T-helper 17 cell (primary cell): Measurements from ENCODE around the gene ZNF816. TPM values are rescaled to one million over a fixed set of nuclear protein-coding genes. Genes with fewer than 3 reads are reported as not detected.
"Not testable (repeated sequence)": the region's sequence is repeated elsewhere in the genome, so short reads cannot be mapped to it uniquely, and the experiment has no call there.

ENCODE experiments used
- ATAC-seq: fragments of 150-1000 bp; cut with Tn5 transposase; 2 replicates; pipeline ENCODE4 v1.10.0; 2021; ENCODE audit warnings: mild to moderate bottlenecking, moderate library complexity
- DNase-seq, 3 donors: peaks; one replicate each; pipeline versions ENCODE4 v3.0.0 to v3.0.0-alpha.2; 2020 to 2021
- H3K9me3 ChIP-seq: one replicate; pipeline ENCODE4 v1.7.0; 2013; ENCODE audit warnings: low read length, mild to moderate bottlenecking; ENCODE audit not compliant: control insufficient read depth, poor library complexity, severe bottlenecking
- H3K27ac Mint-ChIP-seq: one replicate; pipeline ENCODE4 v1.8.0; 2022; ENCODE audit warnings: mild to moderate bottlenecking, moderate library complexity, mixed read lengths
- H3K27me3 Mint-ChIP-seq: one replicate; pipeline ENCODE4 v1.8.0; 2022; ENCODE audit warnings: mixed read lengths
- H3K36me3 Mint-ChIP-seq: one replicate; pipeline ENCODE4 v1.8.0; 2022; ENCODE audit warnings: low read depth, mixed read lengths
- H3K4me1 Mint-ChIP-seq: one replicate; pipeline ENCODE4 v1.8.0; 2022; ENCODE audit warnings: mild to moderate bottlenecking, mixed read lengths
- H3K4me3 Mint-ChIP-seq: one replicate; pipeline ENCODE4 v1.8.0; 2022; ENCODE audit warnings: mild to moderate bottlenecking, moderate library complexity, mixed read lengths
- total RNA-seq, 4 donors: library from RNA in 2 of 4; stranded (reverse) in 2 of 4; gene quantifications; one replicate each; pipeline ENCODE4 v1.2.3 and lab custom pipeline; 2022 to 2026

ZNF816 gene
- total RNA-seq, 2 donors from 2014 or later: 3.5 to 4.8 TPM

DNA sequence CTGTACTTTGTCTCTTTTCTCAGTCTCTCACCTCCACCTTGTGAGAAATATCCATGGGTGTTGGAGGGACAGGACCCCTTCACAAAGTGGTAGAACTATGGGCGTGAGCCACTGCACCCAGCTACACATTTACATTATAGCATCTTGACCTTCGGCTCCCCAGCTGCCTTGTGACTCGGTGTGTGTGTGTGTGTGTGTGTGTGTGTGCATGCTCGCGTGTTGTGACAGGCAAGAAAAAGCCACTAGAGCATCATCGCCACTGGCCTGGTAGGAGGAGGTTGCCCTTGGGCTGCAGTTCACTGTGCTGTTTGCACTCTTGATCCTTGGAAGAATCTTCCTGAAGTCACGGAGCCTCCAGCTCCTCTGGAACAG lies 25.7 kb downstream of the ZNF816 start:
- DNase-seq (no peak), ATAC-seq (no peak)
- peaks cover 14% of the 10 kb centered on the region for H3K4me1 Mint-ChIP-seq
- no peak overlapping the region for H3K4me3 Mint-ChIP-seq
- peaks cover 6% of the 10 kb centered on the region for H3K36me3 Mint-ChIP-seq
- no peak overlapping the region for H3K27ac Mint-ChIP-seq
- no peaks in the 10 kb centered on the region for H3K27me3 Mint-ChIP-seq
- H3K9me3 ChIP-seq: no peaks in the 10 kb centered on the region

DNA sequence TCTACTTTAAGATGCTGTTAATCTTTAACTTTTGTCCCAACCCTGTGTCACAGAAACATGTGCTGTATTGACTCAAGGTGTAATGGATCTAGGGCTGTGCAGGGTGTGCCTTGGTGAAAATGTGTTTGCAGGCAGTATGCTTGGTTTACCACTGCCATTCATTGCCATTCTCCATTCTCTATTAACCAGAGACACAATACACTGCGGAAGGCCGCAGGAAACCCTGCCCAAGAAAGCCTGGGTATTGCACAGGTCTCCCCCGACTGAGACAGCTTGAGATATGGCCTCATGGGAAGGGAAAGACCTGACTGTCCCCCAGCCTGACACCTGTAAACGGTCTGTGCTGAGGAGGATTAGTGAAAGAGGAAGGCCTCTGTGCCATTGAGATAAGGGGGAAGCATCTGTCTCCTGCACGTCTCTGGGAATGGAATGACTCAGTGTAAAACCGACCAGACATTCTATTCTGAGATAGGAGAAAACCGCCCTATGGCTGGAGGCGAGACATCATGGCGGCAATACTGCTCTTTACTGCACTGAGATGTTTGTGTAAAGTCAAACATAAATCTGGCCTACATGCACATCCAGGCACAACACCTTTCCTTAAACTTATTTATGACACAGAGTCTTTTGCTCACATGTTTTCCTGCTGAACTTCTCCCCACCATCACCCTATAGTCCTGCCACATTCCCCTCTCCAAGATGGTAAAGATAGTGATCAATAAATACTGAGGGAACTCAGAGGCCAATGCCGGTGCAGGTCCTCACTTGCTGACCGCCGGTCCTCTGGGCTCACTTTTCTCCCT lies 26.3 kb downstream of the ZNF816 start:
- Mint-ChIP-seq H3K4me1 (peaks cover 8% of the 10 kb centered on the region), H3K36me3 (peaks cover 5% of the 10 kb centered on the region), H3K27me3 (no peaks in the 10 kb centered on the region), H3K27ac (no peak overlapping the region), H3K4me3 (no peak overlapping the region)
- DNase-seq (no peak), ATAC-seq (no peak)
- no peaks in the 10 kb centered on the region for H3K9me3 ChIP-seq

- peaks cover 3% of the 10 kb centered on the region for H3K36me3 Mint-ChIP-seq
- H3K4me3 Mint-ChIP-seq: no peak overlapping the region
- no peaks in the 10 kb centered on the region for H3K9me3 ChIP-seq
- peaks cover 6% of the 10 kb centered on the region for H3K4me1 Mint-ChIP-seq
- no peak overlapping the region for H3K27ac Mint-ChIP-seq
- DNase-seq (no peak), ATAC-seq (no peak)
- no peaks in the 10 kb centered on the region for H3K27me3 Mint-ChIP-seq
These were observed 27.2 kb downstream of the ZNF816 start for GRCh38 chr19:52935434-52935833.

DNA sequence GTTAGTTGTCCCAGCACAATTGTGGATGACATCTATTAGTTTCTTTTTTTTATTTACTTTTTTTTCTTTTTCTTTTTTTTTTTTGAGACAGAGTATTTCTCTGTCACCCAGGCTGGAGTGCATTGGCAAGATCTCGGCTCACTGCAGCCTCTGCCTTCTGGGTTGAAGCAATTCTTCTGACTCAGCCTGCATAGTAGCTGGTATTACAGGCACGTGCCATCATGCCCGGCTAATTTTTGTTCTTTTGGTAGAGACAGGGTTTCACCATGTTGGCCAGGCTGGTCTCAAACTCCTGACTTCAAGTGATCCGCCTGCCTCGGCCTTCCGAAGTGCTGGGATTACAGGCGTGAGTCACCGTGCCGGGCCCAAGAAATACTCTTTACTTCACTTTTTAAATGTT lies 38.0 kb downstream of the ZNF816 start:
- not testable (repeated sequence) for H3K27me3 Mint-ChIP-seq, H3K4me3 Mint-ChIP-seq, H3K9me3 ChIP-seq, DNase-seq, ATAC-seq, H3K27ac Mint-ChIP-seq
- Mint-ChIP-seq H3K36me3 (peaks cover 11% of the 10 kb centered on the region), H3K4me1 (peaks cover 19% of the 10 kb centered on the region)

DNA sequence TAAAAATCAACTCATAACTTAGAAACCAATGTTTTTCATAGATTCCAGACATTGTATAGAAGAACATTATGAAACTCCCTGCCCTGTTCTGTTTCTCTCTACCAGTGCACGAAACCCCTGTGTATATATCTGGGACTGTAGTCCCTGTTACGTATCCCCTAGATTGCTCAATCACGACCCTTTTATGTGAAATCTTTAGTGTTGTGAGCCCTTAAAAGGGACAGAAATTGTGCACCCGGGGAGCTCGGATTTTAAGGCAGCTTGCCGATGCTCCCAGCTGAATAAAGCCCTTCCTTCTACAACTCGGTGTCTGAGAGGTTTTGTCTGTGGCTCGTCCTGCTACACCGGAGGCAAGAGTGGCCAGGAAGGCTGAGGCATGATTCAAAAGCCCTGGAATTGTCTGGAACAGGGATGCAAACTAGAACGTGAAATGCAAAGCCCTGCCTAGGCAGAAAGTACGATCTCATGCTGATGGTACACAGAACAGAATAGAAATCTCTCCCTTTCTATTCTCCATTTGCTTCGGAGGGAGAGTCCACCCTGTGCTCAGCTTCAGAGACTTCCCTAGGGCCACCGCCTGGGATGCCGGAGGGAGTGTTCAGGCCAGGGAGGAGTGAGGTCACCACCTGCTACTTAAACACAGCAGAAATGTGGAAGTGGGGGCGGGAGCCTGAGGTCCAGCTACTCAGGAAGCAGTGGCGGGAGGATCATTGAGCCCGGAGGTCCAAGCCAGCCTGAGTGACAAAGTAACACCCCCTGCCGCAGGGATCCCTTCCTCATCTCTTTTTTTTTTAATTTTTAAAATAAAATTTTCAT lies 38.7 kb downstream of the ZNF816 start:
- Mint-ChIP-seq H3K4me3 (peak overlapping the region; percentile 87), H3K36me3 (peaks cover 8% of the 10 kb centered on the region), H3K4me1 (peaks cover 19% of the 10 kb centered on the region), H3K27me3 (no peaks in the 10 kb centered on the region), H3K27ac (peak overlapping the region; percentile 92)
- no peaks in the 10 kb centered on the region for H3K9me3 ChIP-seq
- ATAC-seq (no peak), DNase-seq (no peak)

DNA sequence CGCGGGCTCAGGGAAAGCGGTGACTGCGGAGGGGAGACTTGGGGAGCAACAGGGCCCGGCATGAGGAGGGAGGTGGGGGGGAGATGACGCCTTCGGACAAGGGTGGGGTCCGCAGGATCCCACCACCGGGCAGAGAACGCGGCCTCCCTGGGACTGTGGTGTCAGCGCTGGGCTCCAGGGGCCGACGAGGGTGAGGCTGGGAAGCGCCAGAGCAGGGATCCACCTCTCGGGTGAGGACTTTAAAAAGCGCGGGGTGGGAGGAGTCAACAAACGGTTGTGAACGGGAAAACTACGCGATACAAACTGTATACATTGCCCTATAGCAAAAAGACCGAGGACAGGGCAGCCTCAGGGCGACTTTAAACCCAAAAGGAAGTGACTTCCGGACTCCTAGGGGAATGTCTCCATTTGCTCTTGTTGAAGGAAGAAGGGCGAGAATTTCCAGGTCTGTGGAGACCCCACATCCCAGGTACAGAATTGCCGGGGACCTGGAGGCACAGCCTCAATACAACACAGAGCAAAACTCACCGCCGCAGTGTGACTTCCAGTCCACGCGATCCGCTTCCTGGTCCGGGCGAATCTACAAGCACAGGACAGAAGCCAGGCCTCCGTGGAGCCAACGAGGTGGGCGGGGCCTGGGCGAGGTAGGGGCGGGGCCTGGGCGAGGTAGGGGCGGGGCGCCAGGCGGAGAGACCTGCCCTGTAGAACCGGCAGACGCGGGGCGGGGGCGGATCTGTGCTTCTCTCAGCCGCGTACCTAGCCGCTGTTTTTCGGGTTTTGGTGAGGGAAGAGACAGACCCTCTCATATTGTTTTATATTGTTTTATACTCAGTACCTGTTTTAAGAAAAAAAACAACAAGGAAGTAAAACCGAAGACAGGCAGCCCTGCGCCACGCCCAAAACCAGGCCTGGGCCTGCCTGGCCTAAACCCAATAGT lies 39.6 kb downstream of the ZNF816 start, which contains the start of gene ZNF888:
TSS of gene ZNF888 (minus strand) at position 588 of the 937 bp plus-strand sequence. CDS start 5,555 bp downstream, outside the sequence.
- ATAC-seq (peak; percentile 100), DNase-seq (peak; percentile 74 to 83 (median 82))
- H3K4me1 Mint-ChIP-seq: peaks cover 19% of the 10 kb centered on the region
- H3K36me3 Mint-ChIP-seq: peaks cover 8% of the 10 kb centered on the region
- H3K9me3 ChIP-seq: no peaks in the 10 kb centered on the region
- H3K4me3 Mint-ChIP-seq: peak within 1 kb of the TSS; percentile 87
- H3K27me3 Mint-ChIP-seq: no peaks in the 10 kb centered on the region
- H3K27ac Mint-ChIP-seq: peak within 1 kb of the TSS; percentile 92

GRCh38 chr19:52917531-52917930 lies 45.1 kb downstream of the ZNF816 start:
- Mint-ChIP-seq H3K4me1 (peaks cover 12% of the 10 kb centered on the region), H3K36me3 (peaks cover 8% of the 10 kb centered on the region), H3K27ac (no peak overlapping the region), H3K4me3 (no peak overlapping the region), H3K27me3 (no peaks in the 10 kb centered on the region)
- H3K9me3 ChIP-seq: no peaks in the 10 kb centered on the region
- ATAC-seq (no peak), DNase-seq (no peak)

- ATAC-seq: no peak
- Mint-ChIP-seq H3K4me3 (no peak overlapping the region), H3K27ac (no peak overlapping the region), H3K4me1 (no peaks in the 10 kb centered on the region), H3K27me3 (no peaks in the 10 kb centered on the region), H3K36me3 (peaks cover 3% of the 10 kb centered on the region)
- DNase-seq: no peak
- H3K9me3 ChIP-seq: peaks cover 6% of the 10 kb centered on the region
These were observed 52.0 kb downstream of the ZNF816 start for GRCh38 chr19:52910648-52911047.

DNA sequence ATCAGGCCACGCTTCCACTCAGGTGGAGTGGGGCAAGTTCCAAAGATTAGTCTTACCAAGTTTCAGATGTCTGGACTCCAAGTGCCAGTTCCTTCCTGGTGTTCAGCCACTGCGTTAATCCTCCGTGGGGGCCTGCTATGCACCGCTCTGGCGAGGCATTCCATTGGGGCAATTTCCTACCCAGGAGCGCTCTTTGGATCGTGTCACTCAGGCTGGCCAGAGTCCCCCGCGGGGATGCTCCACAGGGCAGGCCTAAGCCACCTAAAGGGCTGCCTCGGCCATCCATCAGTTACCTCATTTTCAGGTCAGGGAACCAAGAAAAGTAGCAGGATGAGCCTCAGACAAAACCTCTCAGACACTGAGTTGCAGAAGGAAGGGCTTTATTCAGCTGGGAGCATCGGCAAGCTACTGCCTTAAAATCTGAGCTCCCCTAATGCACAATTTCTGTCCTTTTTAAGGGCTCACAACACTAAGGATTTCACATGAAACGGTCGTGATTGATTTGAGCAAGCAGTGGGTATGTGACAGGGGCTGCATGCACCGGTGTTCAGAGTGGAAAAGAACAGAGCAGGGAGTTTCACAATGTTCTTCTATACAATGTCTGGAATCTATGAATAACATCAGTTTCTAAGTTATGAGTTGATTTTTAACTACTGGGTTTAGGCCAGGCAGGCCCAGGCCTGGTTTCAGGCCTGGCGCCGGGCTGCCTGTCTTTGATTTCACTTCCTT lies 58.5 kb downstream of the ZNF816 start:
- H3K27ac Mint-ChIP-seq, ATAC-seq, H3K4me1 Mint-ChIP-seq, H3K36me3 Mint-ChIP-seq, H3K9me3 ChIP-seq, DNase-seq, H3K4me3 Mint-ChIP-seq, H3K27me3 Mint-ChIP-seq: not testable (repeated sequence)

DNA sequence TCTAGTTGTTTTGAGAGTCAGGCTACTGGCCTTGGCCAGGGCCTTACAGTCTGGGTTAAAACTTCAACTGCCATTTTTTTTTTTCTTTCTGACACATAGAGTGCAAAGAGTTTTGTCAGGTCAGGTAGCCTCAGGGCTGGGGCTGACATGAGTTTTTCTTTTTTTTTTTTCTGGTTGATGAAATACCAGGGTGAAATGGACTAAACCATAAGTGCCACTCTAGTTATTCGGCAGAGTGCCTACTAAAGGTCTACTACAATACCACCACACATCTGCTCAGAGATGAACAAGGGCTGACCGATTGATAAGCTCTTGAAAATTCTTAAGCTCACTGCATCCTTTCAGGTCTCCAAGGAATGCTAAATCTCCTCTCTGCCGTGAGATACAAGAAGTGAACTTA lies 60.8 kb downstream of the ZNF816 start:
- H3K9me3 ChIP-seq: no peaks in the 10 kb centered on the region
- H3K36me3 Mint-ChIP-seq: no peaks in the 10 kb centered on the region
- H3K4me3 Mint-ChIP-seq: no peak overlapping the region
- H3K27ac Mint-ChIP-seq: no peak overlapping the region
- no peaks in the 10 kb centered on the region for H3K27me3 Mint-ChIP-seq
- DNase-seq: no peak
- H3K4me1 Mint-ChIP-seq: peaks cover 4% of the 10 kb centered on the region
- no peak for ATAC-seq
